GM13977 (cell line): ENCODE results near the gene SLU7.
A peak's percentile ranks its signal among the peaks of the same experiment; 100 is the strongest.
"Not testable (repeated sequence)": the region's sequence is repeated elsewhere in the genome, so short reads cannot be mapped to it uniquely, and the experiment has no call there.

Experiments
- DNase-seq: peaks from one replicate; pipeline ENCODE4 v3.0.0; 2012; ENCODE audit warnings: low spot score
- in situ Hi-C: fragments of 300-500 bp; cut with MboI; formaldehyde crosslinking; loops from one replicate; pipeline ENCODE4 v1.12.0; 2022; ENCODE audit warnings: low sequenced_read_pairs, low pct_unique_long_range_greater_than_20kb, mixed read lengths, inconsistent platforms; ENCODE audit not compliant: unreplicated experiment
- TF ChIP-seq, protein P1 (sequence below): IDR thresholded peaks from 2 replicates; pipeline ENCODE4 v1.5.1; 2012; ENCODE audit warnings: mild to moderate bottlenecking, control low read depth; ENCODE audit not compliant: insufficient read depth; ENCODE audit errors: extremely low read depth, missing control alignments

The SLU7 gene

DNA sequence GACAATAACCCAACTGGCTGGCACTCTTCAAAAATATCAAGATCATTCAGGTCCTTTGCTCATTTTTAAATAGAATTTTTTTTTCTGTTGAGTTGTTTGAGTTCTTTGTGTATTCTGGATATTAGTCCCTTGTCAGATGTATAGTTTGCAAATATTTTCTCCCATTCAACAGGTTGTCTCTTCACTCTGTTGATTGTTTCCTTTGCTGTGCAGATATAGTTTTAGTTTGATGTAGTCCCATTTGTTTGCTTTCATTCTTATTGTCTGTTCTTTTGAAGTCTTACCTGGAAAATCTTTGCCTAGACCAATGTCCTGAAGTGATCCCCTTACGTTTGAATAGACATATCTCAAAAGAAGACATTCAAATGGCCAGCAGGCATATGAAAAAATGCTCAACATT is 25.5 kb upstream of the SLU7 start:
- no peak for DNase-seq
- in situ Hi-C loops, result no loop called here
- TF ChIP-seq, protein P1, sequence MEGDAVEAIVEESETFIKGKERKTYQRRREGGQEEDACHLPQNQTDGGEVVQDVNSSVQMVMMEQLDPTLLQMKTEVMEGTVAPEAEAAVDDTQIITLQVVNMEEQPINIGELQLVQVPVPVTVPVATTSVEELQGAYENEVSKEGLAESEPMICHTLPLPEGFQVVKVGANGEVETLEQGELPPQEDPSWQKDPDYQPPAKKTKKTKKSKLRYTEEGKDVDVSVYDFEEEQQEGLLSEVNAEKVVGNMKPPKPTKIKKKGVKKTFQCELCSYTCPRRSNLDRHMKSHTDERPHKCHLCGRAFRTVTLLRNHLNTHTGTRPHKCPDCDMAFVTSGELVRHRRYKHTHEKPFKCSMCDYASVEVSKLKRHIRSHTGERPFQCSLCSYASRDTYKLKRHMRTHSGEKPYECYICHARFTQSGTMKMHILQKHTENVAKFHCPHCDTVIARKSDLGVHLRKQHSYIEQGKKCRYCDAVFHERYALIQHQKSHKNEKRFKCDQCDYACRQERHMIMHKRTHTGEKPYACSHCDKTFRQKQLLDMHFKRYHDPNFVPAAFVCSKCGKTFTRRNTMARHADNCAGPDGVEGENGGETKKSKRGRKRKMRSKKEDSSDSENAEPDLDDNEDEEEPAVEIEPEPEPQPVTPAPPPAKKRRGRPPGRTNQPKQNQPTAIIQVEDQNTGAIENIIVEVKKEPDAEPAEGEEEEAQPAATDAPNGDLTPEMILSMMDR, result no peak

DNA sequence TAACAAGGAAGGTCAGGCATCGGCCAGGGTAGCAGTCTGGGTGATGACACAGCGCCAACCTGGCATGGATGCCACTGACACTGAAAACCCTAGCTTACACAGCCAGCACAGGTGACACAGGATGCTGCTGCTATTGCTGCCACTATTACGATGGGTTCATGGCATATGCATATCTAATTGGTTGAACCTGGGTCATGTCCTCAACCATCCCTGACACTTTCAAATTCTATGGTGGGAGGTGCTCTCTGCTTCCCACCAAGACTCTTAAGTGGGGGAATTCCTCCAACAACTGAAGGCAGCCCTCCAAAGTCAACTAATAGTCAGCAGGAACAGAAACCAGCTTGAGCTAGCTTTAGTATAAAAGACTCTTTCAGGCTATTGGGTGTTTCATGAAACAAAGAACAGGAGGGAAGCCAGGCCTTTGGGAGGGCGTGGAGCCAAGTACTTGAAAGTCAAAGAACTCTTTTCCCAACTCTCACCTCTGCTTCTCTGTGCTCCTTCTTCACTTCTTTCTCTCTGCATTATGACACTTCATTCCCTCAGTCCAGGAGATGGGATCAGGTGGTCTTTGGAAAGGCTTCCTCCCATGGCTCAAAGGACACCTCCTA is 24.0 kb upstream of the SLU7 start:
- in situ Hi-C loops, result no loop called here
- TF ChIP-seq, protein P1, result no peak
- DNase-seq, result no peak

DNA sequence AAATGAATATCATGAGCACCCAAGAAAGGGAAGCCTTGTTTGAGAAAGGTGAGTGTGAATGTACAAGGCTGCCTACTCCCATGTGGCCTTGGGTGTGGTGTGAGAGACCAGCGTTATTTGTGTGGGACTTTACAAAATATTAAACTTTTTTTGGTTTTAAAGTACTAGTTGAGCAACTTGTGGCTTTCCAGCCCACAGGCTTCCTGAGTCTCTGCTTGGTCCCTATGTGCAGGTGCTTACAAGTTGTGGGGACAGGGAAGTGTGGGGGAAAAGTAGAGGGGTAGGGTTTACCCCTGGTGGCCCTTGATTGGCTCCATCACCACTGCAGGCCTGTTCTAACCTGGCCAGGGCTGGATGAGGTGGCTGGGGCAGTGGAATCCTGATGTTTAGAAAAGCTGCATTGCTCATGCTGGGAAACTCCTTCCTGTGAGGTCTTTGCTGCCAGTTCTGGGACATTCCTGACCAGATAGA is 22.5 kb upstream of the SLU7 start:
- TF ChIP-seq, protein P1, result no peak
- in situ Hi-C loops, result no loop called here

DNA sequence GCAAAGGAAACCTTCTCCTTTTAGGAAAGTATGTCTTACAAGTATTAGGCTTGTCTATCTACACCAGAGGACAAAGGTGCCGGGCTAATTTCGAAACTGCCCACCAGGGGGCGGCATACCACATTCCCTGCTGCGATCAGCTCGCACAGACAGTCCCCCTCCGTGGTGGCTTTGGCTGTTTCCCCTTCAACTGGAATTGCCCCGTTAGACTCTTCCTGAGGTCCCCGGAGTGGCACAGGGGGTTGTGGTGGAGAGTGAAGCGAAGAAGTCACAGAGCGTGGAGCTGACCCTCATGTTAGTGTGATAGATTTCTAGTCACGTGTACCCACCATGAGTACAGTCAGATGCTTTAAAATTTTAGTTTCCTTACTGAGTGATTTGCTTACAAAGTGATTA is 20.3 kb upstream of the SLU7 start:
- in situ Hi-C loops, result loop anchor here (5.0 kb wide), 1 partner anchor 43 kb away; no protein-coding TSS in a partner anchor

More for the DNA sequence above, 22.5 kb upstream of the SLU7 start:
- DNase-seq, result no peak

DNA sequence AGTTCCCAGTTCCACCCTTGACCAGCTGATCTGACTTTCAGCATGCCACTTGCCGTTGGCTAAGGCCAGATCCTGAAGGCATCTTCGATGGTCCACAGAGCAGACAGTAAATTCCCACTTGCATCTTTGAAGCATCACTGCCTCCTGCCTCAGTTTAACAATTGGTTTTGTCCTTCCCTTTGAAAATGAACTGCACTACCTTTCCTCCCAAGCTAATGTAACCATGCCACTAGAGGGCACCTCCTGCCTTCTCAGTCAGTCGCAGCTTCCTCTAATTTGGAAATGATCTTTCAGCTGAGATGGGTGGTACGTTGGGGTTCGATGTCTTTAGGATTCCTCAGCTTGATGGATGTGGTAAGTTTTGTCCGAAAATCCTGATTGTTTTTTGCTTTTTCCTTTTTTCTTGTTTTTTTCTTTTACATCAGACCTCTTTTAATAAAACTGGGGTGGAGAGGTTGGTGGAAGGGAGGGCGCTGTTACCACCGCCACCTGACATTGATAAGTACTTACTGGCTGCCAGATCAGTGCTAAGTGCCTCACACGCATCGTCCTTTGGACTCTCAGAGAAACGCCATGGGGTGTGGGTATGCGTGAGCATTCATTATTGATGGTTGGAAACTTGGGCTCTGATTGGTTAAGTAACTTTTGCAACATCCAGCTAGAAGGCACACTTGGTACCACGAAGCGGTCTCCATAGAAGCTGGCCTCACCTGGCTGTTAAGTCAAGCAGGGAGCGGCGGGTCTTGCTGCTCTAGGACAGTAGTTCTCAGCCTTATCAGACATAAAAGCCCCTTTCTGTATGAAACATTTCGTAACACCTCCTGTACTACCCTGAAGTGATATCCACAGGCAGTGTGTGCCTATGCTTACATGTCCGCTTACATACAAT is 19.7 kb upstream of the SLU7 start:
- DNase-seq, result peak; percentile 37
- in situ Hi-C loops, result loop anchor here (5.0 kb wide), 1 partner anchor 44 kb away; no protein-coding TSS in a partner anchor
- TF ChIP-seq, protein P1, result peak; percentile 91

More for the DNA sequence above, 20.3 kb upstream of the SLU7 start:
- peak; percentile 46 for DNase-seq
- TF ChIP-seq, protein P1, result peak; percentile 80

DNA sequence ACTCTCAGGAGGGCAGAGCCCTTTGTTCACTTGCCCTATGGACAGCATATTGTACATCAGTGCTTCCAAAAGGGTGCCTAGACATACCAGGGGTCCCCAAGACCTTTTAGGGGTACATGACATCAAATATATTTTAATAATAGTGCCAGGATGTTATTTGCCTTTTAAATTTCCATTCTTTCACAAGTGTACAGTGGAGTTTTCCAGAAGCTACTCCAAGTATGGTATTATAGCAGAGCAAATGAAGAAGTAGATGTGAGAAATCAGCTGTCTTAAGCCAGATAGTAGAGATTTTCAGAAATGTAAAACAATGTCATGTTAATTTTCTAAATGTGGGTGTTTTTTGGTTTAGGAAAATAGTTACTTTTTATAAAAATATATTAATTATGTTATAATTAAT is 18.4 kb upstream of the SLU7 start:
- no peak for DNase-seq
- in situ Hi-C loops, result loop anchor here (5.0 kb wide), 1 partner anchor 45 kb away; no protein-coding TSS in a partner anchor
- TF ChIP-seq, protein P1, result no peak

DNA sequence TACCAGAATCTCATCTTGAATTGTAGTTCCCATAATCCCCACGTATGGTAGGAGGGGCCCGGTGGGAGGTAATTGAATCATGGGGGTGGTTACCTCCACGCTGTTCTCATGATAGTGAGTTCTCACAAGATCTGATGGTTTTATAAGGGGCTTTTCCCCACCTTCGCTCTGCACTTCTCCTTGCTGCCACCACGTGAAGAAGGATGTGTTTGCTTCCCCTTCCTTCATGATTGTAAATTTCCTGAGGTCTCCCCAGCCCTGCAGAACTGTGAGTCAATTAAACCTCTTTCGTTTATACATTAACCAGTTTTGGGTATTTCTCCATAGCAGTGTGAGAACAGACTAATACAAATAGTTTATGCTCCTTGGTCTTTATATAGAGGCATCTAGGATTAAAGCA is 17.8 kb upstream of the SLU7 start:
- DNase-seq, result not testable (repeated sequence)
- in situ Hi-C loops, result loop anchor here (5.0 kb wide), 1 partner anchor 46 kb away; no protein-coding TSS in a partner anchor
